SK-N-SH treated with all-trans-retinoic acid at 6 μM for 48 hours (cell line): ENCODE measurements around the gene RS1.

Source experiments
- ATAC-seq: fragments of 200-7000 bp; cut with Tn5 transposase; 3 replicates; pipeline ENCODE4 v1.9.1; 2020; ENCODE audit warnings: mild to moderate bottlenecking, moderate library complexity
- ARNTL ChIP-seq: fragments of 450-650 bp; formaldehyde crosslinking; IDR thresholded peaks from 2 replicates; pipeline ENCODE4 v1.5.0; 2020; ENCODE audit warnings: low read depth, mild to moderate bottlenecking, moderate library complexity, borderline replicate concordance
- CSDC2 ChIP-seq: fragments of 250-450 bp; sonication (Bioruptor Pico); IDR thresholded peaks from 2 replicates; pipeline ENCODE4 v1.5.0; 2020; ENCODE audit warnings: mild to moderate bottlenecking, moderate library complexity
- CSRNP3 ChIP-seq: fragments of 250-450 bp; sonication (Bioruptor Pico); IDR thresholded peaks from 2 replicates; pipeline ENCODE4 v1.5.1; 2021; ENCODE audit warnings: mild to moderate bottlenecking, moderate library complexity
- ESRRG ChIP-seq: fragments of 250-450 bp; sonication (Bioruptor Pico); IDR thresholded peaks from 2 replicates; pipeline ENCODE4 v1.6.1; 2021; ENCODE audit warnings: mild to moderate bottlenecking
- GLIS3 ChIP-seq: fragments of 250-450 bp; sonication (Bioruptor Pico); IDR thresholded peaks from 2 replicates; pipeline ENCODE4 v1.5.0; 2020; ENCODE audit warnings: mild to moderate bottlenecking, moderate library complexity
- ISL1 ChIP-seq: fragments of 250-450 bp; sonication (Bioruptor Pico); IDR thresholded peaks from 2 replicates; pipeline ENCODE4 v2.1.2; 2022; ENCODE audit warnings: mild to moderate bottlenecking, moderate library complexity
- PPARA ChIP-seq: fragments of 250-450 bp; sonication (Bioruptor Pico); IDR thresholded peaks from 2 replicates; pipeline ENCODE4 v1.5.0; 2020; ENCODE audit warnings: mild to moderate bottlenecking, borderline replicate concordance
- RARB ChIP-seq: fragments of 250-450 bp; sonication (Bioruptor Pico); IDR thresholded peaks from 2 replicates; pipeline ENCODE4 v1.8.0; 2021; ENCODE audit warnings: mild to moderate bottlenecking, moderate library complexity
- SNAI2 ChIP-seq: fragments of 250-450 bp; sonication (Bioruptor Pico); IDR thresholded peaks from 2 replicates; pipeline ENCODE4 v1.5.0; 2020; ENCODE audit warnings: mild to moderate bottlenecking, moderate library complexity
- TCF4 ChIP-seq: fragments of 250-450 bp; sonication (Bioruptor Pico); IDR thresholded peaks from 2 replicates; pipeline ENCODE4 v1.8.0; 2021; ENCODE audit warnings: mild to moderate bottlenecking, moderate library complexity, borderline replicate concordance
- TOX ChIP-seq: fragments of 250-450 bp; sonication (Bioruptor Pico); IDR thresholded peaks from 2 replicates; pipeline ENCODE4 v1.8.0; 2021; ENCODE audit warnings: mild to moderate bottlenecking, moderate library complexity, borderline replicate concordance
- ZC3H10 ChIP-seq: fragments of 250-450 bp; sonication (Bioruptor Pico); IDR thresholded peaks from 2 replicates; pipeline ENCODE4 v1.5.1; 2021; ENCODE audit warnings: mild to moderate bottlenecking, moderate library complexity
- ZFP3 ChIP-seq: fragments of 250-450 bp; sonication (Bioruptor Pico); IDR thresholded peaks from 2 replicates; pipeline ENCODE4 v1.5.0; 2020; ENCODE audit warnings: mild to moderate bottlenecking, moderate library complexity
- ZFP30 ChIP-seq: fragments of 450-650 bp; formaldehyde crosslinking; IDR thresholded peaks from 2 replicates; pipeline ENCODE4 v1.5.0; 2022; ENCODE audit warnings: mild to moderate bottlenecking, moderate library complexity
- ZNF565 ChIP-seq: fragments of 450-650 bp; formaldehyde crosslinking; conservative IDR thresholded peaks from 2 replicates; pipeline ENCODE4 v1.5.0; 2020; ENCODE audit warnings: low read depth, mild to moderate bottlenecking, moderate library complexity
- ZNF70 ChIP-seq: fragments of 450-650 bp; formaldehyde crosslinking; IDR thresholded peaks from 2 replicates; pipeline ENCODE4 v1.5.0; 2020; ENCODE audit warnings: mild to moderate bottlenecking, moderate library complexity
- ZNF8 ChIP-seq: fragments of 450-650 bp; formaldehyde crosslinking; IDR thresholded peaks from 2 replicates; pipeline ENCODE4 v1.5.0; 2020; ENCODE audit warnings: mild to moderate bottlenecking, moderate library complexity
- TF ChIP-seq, protein P1 (sequence below): fragments of 250-450 bp; sonication (Bioruptor Pico); IDR thresholded peaks from 2 replicates; pipeline ENCODE4 v1.8.0; 2020; ENCODE audit warnings: mild to moderate bottlenecking, moderate library complexity, borderline replicate concordance
- TF ChIP-seq, protein P2 (sequence below): fragments of 250-450 bp; sonication (Bioruptor Pico); IDR thresholded peaks from 2 replicates; pipeline ENCODE4 v1.5.0; 2020; ENCODE audit warnings: mild to moderate bottlenecking, moderate library complexity
- TF ChIP-seq, protein P3 (sequence below): fragments of 250-450 bp; sonication (Bioruptor Pico); IDR thresholded peaks from 2 replicates; pipeline ENCODE4 v1.5.1; 2020; ENCODE audit warnings: low read depth, mild to moderate bottlenecking, moderate library complexity

The RS1 gene

DNA sequence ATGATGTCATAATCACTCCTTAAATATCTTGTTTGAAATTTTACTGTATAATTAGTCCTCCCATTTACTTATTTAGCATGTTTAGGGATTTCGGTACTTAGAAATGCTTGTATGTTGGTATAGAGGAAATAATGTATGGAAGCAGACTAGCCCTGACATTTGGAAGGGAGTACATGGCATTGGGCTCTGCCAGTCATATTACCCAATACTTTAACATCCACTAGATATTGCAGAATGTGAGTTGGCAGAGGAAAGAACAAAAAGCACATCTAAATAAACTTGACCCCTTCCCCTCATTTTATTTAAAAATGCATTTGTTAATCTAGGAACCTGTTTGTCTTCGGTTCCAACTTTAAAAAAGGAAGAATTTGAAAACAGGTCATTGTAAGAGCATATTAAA, 77.8 kb downstream of the RS1 start:
- ATAC-seq = no peak
- TF ChIP-seq, protein P1, sequence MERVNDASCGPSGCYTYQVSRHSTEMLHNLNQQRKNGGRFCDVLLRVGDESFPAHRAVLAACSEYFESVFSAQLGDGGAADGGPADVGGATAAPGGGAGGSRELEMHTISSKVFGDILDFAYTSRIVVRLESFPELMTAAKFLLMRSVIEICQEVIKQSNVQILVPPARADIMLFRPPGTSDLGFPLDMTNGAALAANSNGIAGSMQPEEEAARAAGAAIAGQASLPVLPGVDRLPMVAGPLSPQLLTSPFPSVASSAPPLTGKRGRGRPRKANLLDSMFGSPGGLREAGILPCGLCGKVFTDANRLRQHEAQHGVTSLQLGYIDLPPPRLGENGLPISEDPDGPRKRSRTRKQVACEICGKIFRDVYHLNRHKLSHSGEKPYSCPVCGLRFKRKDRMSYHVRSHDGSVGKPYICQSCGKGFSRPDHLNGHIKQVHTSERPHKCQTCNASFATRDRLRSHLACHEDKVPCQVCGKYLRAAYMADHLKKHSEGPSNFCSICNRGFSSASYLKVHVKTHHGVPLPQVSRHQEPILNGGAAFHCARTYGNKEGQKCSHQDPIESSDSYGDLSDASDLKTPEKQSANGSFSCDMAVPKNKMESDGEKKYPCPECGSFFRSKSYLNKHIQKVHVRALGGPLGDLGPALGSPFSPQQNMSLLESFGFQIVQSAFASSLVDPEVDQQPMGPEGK = no peak
- TF ChIP-seq CSDC2 (no peak), PPARA (no peak)
- TF ChIP-seq, protein P2, sequence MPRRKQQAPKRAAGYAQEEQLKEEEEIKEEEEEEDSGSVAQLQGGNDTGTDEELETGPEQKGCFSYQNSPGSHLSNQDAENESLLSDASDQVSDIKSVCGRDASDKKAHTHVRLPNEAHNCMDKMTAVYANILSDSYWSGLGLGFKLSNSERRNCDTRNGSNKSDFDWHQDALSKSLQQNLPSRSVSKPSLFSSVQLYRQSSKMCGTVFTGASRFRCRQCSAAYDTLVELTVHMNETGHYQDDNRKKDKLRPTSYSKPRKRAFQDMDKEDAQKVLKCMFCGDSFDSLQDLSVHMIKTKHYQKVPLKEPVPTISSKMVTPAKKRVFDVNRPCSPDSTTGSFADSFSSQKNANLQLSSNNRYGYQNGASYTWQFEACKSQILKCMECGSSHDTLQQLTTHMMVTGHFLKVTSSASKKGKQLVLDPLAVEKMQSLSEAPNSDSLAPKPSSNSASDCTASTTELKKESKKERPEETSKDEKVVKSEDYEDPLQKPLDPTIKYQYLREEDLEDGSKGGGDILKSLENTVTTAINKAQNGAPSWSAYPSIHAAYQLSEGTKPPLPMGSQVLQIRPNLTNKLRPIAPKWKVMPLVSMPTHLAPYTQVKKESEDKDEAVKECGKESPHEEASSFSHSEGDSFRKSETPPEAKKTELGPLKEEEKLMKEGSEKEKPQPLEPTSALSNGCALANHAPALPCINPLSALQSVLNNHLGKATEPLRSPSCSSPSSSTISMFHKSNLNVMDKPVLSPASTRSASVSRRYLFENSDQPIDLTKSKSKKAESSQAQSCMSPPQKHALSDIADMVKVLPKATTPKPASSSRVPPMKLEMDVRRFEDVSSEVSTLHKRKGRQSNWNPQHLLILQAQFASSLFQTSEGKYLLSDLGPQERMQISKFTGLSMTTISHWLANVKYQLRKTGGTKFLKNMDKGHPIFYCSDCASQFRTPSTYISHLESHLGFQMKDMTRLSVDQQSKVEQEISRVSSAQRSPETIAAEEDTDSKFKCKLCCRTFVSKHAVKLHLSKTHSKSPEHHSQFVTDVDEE = no peak
- TF ChIP-seq, protein P3, sequence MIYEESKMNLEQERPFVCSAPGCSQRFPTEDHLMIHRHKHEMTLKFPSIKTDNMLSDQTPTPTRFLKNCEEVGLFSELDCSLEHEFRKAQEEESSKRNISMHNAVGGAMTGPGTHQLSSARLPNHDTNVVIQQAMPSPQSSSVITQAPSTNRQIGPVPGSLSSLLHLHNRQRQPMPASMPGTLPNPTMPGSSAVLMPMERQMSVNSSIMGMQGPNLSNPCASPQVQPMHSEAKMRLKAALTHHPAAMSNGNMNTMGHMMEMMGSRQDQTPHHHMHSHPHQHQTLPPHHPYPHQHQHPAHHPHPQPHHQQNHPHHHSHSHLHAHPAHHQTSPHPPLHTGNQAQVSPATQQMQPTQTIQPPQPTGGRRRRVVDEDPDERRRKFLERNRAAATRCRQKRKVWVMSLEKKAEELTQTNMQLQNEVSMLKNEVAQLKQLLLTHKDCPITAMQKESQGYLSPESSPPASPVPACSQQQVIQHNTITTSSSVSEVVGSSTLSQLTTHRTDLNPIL = no peak

GRCh38 chrX:18591834-18592233, 80.1 kb downstream of the RS1 start:
- ATAC-seq = no peak

More at GRCh38 chrX:18591834-18592233, 80.1 kb downstream of the RS1 start:
- TF ChIP-seq TOX (no peak), ZFP3 (no peak), ZC3H10 (CRISPR knock-in tag) (no peak), RARB (CRISPR knock-in tag) (no peak), ISL1 (CRISPR knock-in tag) (no peak), CSRNP3 (CRISPR knock-in tag) (no peak), ZNF8 (CRISPR knock-in tag) (no peak), PPARA (no peak), ZNF565 (CRISPR knock-in tag) (no peak), ZFP30 (CRISPR knock-in tag) (no peak), GLIS3 (CRISPR knock-in tag) (no peak), ZNF70 (CRISPR knock-in tag) (no peak), TCF4 (CRISPR knock-in tag) (no peak), SNAI2 (no peak), CSDC2 (no peak), ESRRG (CRISPR knock-in tag) (no peak), ARNTL (CRISPR knock-in tag) (no peak)
- TF ChIP-seq, protein P2 = no peak
- TF ChIP-seq, protein P3 = no peak
- TF ChIP-seq, protein P1 = no peak
